ENCODE measurements around the gene EIPR1.

GRCh38 chr2:3294493-3294892 is 83.1 kb downstream of the EIPR1 start:
- TF ChIP-seq CTCF (conservative IDR thresholded peaks at IDR 0.05; ENCODE audit: low read depth, low read length) (no peak), POLR2A (IDR thresholded peaks at IDR 0.05; ENCODE audit: low read depth, low read length) (no peak), BHLHE40 (IDR thresholded peaks at IDR 0.05; ENCODE audit: low read depth, low read length) (no peak), MAFK (IDR thresholded peaks at IDR 0.05; ENCODE audit: low read depth, low read length) (no peak), RAD21 (IDR thresholded peaks at IDR 0.05; ENCODE audit: low read length) (no peak), RFX5 (IDR thresholded peaks at IDR 0.05; ENCODE audit: low read depth, low read length) (no peak), FOS (IDR thresholded peaks at IDR 0.05; ENCODE audit: low read depth, low read length) (no peak), SMC3 (IDR thresholded peaks at IDR 0.05; ENCODE audit: low read depth, low read length) (no peak), CHD1 (IDR thresholded peaks at IDR 0.05; ENCODE audit: low read depth, low read length) (no peak), MXI1 (IDR thresholded peaks at IDR 0.05; ENCODE audit: borderline replicate concordance, low read depth, low read length) (no peak), NFE2L2 (IDR thresholded peaks at IDR 0.05; ENCODE audit: low read depth, low read length) (no peak), USF2 (IDR thresholded peaks at IDR 0.05; ENCODE audit: low read depth, low read length) (no peak)

Measured in IMR-90 (cell line).